GM19438 (cell line): Measurements from ENCODE around the gene SLC49A3.
"Not testable (repeated sequence)": the region's sequence is repeated elsewhere in the genome, so short reads cannot be mapped to it uniquely, and the experiment has no call there.

ENCODE experiments used
- ATAC-seq: cut with Tn5 transposase; IDR thresholded peaks from one replicate; pipeline ENCODE4 v1.9.1; 2021; ENCODE audit warnings: low read depth; ENCODE audit not compliant: unreplicated experiment

Gene SLC49A3

GRCh38 chr4:704198-704891, 15.4 kb upstream of the SLC49A3 start:
- ATAC-seq = no peak

GRCh38 chr4:703336-704197, 14.6 kb upstream of the SLC49A3 start:
- ATAC-seq = no peak

- ATAC-seq = no peak
These were observed 13.7 kb upstream of the SLC49A3 start for GRCh38 chr4:702618-703048.

GRCh38 chr4:700587-701264, 11.8 kb upstream of the SLC49A3 start:
- ATAC-seq = no peak

GRCh38 chr4:699816-700580, 11.0 kb upstream of the SLC49A3 start:
- no peak for ATAC-seq

GRCh38 chr4:694341-694940, 5.5 kb upstream of the SLC49A3 start:
- ATAC-seq = not testable (repeated sequence)

GRCh38 chr4:692771-693554, 4.0 kb upstream of the SLC49A3 start:
- no peak for ATAC-seq

GRCh38 chr4:689723-690122, 772 bp upstream of the SLC49A3 start:
- ATAC-seq = no peak

- ATAC-seq = no peak
These were observed 739 bp downstream of the SLC49A3 start for GRCh38 chr4:687971-688853.

- ATAC-seq = no peak
These were observed 1.6 kb downstream of the SLC49A3 start for GRCh38 chr4:687048-687970.

- no peak for ATAC-seq
These were observed 2.4 kb downstream of the SLC49A3 start for GRCh38 chr4:686413-687040.

GRCh38 chr4:685679-686412, 3.1 kb downstream of the SLC49A3 start:
- ATAC-seq = no peak

- no peak for ATAC-seq
These were observed 4.2 kb downstream of the SLC49A3 start for GRCh38 chr4:684623-685327.

- ATAC-seq = no peak
These were observed 4.8 kb downstream of the SLC49A3 start for GRCh38 chr4:683982-684622.

GRCh38 chr4:683247-683897, 5.6 kb downstream of the SLC49A3 start:
- ATAC-seq = no peak
